ENCODE results near the gene CDKAL1. TPM values are rescaled to one million over a fixed set of nuclear protein-coding genes. Genes with fewer than 3 reads are reported as not detected.

The CDKAL1 gene
- 29.1 and 39.6 TPM in 2 replicates for total RNA-seq (ENCODE audit: low replicate concordance)

DNA sequence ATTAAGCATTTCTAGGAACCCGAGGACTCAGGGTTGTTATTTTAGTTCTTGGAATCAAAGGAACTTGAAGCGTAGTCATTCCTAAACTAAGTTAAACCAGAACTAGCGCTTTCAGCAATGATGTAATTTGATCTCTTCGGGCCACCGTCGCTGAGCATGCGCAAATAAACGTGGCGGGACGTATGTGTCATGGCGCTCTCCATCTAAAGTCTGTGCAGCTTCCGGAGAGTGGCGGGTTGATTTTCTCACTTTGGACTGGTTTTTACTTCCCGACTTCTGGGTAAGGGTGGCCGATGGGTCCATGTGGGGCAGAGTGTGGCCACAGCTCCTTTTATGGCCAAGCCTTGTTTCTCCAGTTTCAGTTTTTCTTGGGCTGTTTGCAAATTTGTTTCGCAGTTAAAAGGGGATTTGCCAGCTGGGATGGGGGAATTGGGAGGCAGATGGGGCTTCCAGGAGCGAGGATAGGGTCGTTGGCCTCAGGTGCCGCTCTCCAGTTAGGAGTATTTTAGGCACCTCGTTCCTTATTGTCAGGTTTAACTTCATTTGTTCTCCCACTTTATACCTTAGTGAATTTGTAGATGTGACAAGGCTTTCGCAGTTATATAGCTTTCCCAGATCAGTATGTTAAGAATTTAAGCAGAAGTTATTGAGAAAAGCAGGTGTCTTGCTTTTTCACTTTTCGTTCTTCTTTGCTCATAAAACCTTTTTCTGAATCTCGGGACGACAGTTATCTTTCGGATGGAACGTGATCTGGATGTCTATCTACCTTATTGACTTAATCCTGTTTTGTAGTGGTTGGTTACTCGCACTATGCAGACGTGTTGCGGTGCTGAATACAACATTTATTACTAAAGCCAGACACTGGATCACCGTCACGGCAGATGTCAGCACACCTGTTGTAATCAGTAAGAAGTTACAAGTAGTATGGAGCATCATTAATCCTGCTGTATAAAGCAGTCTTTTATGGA lies at the start of gene CDKAL1:
Gene CDKAL1 (plus strand): TSS at position 163 of the 968 bp plus-strand sequence. CDS start 11,894 bp downstream, outside the sequence.
- peak within 1 kb of the TSS; percentile 97 for H3K4me3 Mint-ChIP-seq
- H2AFZ ChIP-seq (replicated peaks): peak within 1 kb of the TSS; percentile 90

DNA sequence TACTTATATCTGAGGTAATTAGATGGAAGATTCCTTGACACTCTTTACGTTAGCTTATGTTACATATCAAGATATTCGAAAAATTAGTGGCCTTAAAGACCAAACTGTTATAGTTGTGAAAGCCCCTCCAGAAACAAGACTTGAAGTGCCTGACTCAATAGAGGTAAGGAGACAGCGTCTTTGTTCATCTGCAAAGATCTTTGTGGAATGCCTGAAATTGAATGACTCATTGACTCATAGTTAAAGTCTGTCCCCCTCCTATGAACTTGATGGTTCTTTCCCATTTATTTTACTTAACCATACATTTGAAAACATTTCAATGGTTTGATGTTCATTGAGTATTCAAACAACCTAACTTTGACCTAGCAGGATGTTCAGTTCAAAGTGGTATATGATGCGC lies 47.6 kb upstream of the CDKAL1 start:
- DNase-seq (ENCODE audit: low spot score): no peak
- peaks cover 30% of the 10 kb centered on the region for H3F3A ChIP-seq (ENCODE audit: low read depth)
- H2AFZ ChIP-seq (replicated peaks): no peak overlapping the region
- H3K4me1 Mint-ChIP-seq: peaks cover 21% of the 10 kb centered on the region
- H3K4me1 ChIP-seq: peaks cover 22% of the 10 kb centered on the region
- H3K27me3 ChIP-seq: no peaks in the 10 kb centered on the region
- H3K4me2 ChIP-seq: no peak overlapping the region
- no peaks in the 10 kb centered on the region for H3K9me3 Mint-ChIP-seq
- H3K79me2 ChIP-seq (ENCODE audit: low read depth): peaks cover 32% of the 10 kb centered on the region
- TF ChIP-seq EZH2phosphoT487 (IDR thresholded peaks at IDR 0.05) (no peak), EZH2 (IDR thresholded peaks at IDR 0.05) (no peak)
- TF ChIP-seq, protein P1, sequence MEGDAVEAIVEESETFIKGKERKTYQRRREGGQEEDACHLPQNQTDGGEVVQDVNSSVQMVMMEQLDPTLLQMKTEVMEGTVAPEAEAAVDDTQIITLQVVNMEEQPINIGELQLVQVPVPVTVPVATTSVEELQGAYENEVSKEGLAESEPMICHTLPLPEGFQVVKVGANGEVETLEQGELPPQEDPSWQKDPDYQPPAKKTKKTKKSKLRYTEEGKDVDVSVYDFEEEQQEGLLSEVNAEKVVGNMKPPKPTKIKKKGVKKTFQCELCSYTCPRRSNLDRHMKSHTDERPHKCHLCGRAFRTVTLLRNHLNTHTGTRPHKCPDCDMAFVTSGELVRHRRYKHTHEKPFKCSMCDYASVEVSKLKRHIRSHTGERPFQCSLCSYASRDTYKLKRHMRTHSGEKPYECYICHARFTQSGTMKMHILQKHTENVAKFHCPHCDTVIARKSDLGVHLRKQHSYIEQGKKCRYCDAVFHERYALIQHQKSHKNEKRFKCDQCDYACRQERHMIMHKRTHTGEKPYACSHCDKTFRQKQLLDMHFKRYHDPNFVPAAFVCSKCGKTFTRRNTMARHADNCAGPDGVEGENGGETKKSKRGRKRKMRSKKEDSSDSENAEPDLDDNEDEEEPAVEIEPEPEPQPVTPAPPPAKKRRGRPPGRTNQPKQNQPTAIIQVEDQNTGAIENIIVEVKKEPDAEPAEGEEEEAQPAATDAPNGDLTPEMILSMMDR (IDR thresholded peaks at IDR 0.05): no peak
- peaks cover 77% of the 10 kb centered on the region for H3K36me3 Mint-ChIP-seq
- no peak overlapping the region for H3K27ac ChIP-seq
- no peak overlapping the region for H3K4me3 Mint-ChIP-seq
- peaks cover 43% of the 10 kb centered on the region for H3K36me3 ChIP-seq
- H3K27me3 Mint-ChIP-seq (ENCODE audit: insufficient read depth, low read depth): no peaks in the 10 kb centered on the region
- no peaks in the 10 kb centered on the region for H3K9me3 ChIP-seq (ENCODE audit: low read depth)
- H3K27ac Mint-ChIP-seq: no peak overlapping the region
- no peak overlapping the region for H3K4me3 ChIP-seq
- no peak overlapping the region for H3K9ac ChIP-seq
- H4K20me1 ChIP-seq (ENCODE audit: low read depth): no peaks in the 10 kb centered on the region

More for the DNA sequence above, at the start of gene CDKAL1:
- Histone ChIP-seq H3K79me2 (ENCODE audit: low read depth) (peaks cover 48% of the 10 kb centered on the region), H4K20me1 (ENCODE audit: low read depth) (peaks cover 16% of the 10 kb centered on the region), H3F3A (ENCODE audit: low read depth) (peaks cover 9% of the 10 kb centered on the region), H3K9ac (peak within 1 kb of the TSS; percentile 50), H3K9me3 (ENCODE audit: low read depth) (no peaks in the 10 kb centered on the region), H3K4me3 (peak within 1 kb of the TSS; percentile 83), H3K4me1 (peaks cover 28% of the 10 kb centered on the region), H3K36me3 (no peaks in the 10 kb centered on the region), H3K27ac (peak within 1 kb of the TSS; percentile 35), H3K4me2 (peak within 1 kb of the TSS; percentile 87), H3K27me3 (no peaks in the 10 kb centered on the region)
- H3K27me3 Mint-ChIP-seq (ENCODE audit: insufficient read depth, low read depth): peaks cover under 1% of the 10 kb centered on the region
- DNase-seq (ENCODE audit: low spot score): peak; percentile 88
- H3K9me3 Mint-ChIP-seq: no peaks in the 10 kb centered on the region
- peaks cover 22% of the 10 kb centered on the region for H3K4me1 Mint-ChIP-seq
- H3K36me3 Mint-ChIP-seq: peaks cover 6% of the 10 kb centered on the region
- peak within 1 kb of the TSS; percentile 95 for H3K27ac Mint-ChIP-seq
- no peak for TF ChIP-seq EZH2phosphoT487 (IDR thresholded peaks at IDR 0.05)
- TF ChIP-seq EZH2 (IDR thresholded peaks at IDR 0.05): no peak
- TF ChIP-seq, protein P1 (IDR thresholded peaks at IDR 0.05): no peak

DNA sequence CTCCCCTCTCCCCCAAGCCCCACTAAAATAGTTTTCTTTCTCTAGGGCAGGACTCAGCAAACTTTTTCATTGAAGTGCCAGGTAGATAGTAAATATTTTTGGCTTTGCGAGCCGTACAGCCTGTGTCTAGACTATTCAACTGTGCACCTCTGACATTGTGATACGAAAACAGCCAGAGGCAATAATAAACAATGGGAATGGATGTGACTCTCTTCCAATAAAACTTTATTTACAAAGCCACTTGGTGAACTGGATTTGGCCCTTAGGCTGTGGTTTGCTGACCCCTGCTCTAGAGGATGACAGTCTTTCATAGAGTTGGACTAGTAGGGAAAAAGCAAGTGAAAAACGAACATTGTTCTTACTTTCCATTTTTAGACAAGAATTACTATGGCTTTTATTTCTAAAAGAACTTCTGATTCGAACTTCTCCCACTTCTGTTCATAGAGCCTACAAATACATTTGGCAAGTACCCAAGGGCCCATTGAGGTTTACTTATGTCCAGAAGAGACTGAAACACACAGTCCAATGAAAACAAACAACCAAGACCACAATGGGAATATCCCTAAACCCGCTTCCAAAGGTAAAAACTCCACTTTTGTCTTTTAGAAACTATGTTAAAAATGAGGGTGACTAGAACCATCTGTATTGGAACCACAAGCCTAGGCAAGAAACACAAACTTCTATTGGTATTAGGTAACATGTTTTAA lies 46.4 kb upstream of the CDKAL1 start:
- no peak for TF ChIP-seq EZH2phosphoT487 (IDR thresholded peaks at IDR 0.05)
- TF ChIP-seq, protein P1 (IDR thresholded peaks at IDR 0.05): no peak
- TF ChIP-seq EZH2 (IDR thresholded peaks at IDR 0.05): no peak
- H3K79me2 ChIP-seq (ENCODE audit: low read depth): peaks cover 34% of the 10 kb centered on the region
- H3K27me3 ChIP-seq: no peaks in the 10 kb centered on the region
- no peak overlapping the region for H3K4me2 ChIP-seq
- no peak overlapping the region for H3K9ac ChIP-seq
- H3K9me3 ChIP-seq (ENCODE audit: low read depth): no peaks in the 10 kb centered on the region
- no peaks in the 10 kb centered on the region for H3K9me3 Mint-ChIP-seq
- peaks cover 18% of the 10 kb centered on the region for H3K4me1 Mint-ChIP-seq
- H3K27me3 Mint-ChIP-seq (ENCODE audit: insufficient read depth, low read depth): no peaks in the 10 kb centered on the region
- no peaks in the 10 kb centered on the region for H4K20me1 ChIP-seq (ENCODE audit: low read depth)
- DNase-seq (ENCODE audit: low spot score): no peak
- H3K4me3 ChIP-seq: no peak overlapping the region
- no peak overlapping the region for H3K4me3 Mint-ChIP-seq
- H3K36me3 Mint-ChIP-seq: peaks cover 67% of the 10 kb centered on the region
- H3K36me3 ChIP-seq: peaks cover 44% of the 10 kb centered on the region
- H2AFZ ChIP-seq (replicated peaks): no peak overlapping the region
- H3F3A ChIP-seq (ENCODE audit: low read depth): peaks cover 18% of the 10 kb centered on the region
- peaks cover 18% of the 10 kb centered on the region for H3K4me1 ChIP-seq
- no peak overlapping the region for H3K27ac ChIP-seq
- H3K27ac Mint-ChIP-seq: no peak overlapping the region

All from neural progenitor cell (in vitro differentiated cells).